Heart right ventricle (tissue), 16 donors: ENCODE measurements around the gene TBC1D22A. TPM values are rescaled to one million over a fixed set of nuclear protein-coding genes. Genes with fewer than 3 reads are reported as not detected.

ENCODE experiments used
- ATAC-seq, 8 donors: fragments of 200-7000 bp; cut with Tn5 transposase; one replicate each; pipeline ENCODE4 v1.9.1; 2020; ENCODE audit warnings: mild to moderate bottlenecking in 8 of 8, moderate library complexity in 8 of 8, moderate number of reproducible peaks in 1 of 8
- DNase-seq, 2 donors: peaks; one replicate each; pipeline ENCODE4 v3.0.0-alpha.2; 2020
- H3K27ac ChIP-seq, 10 donors: fragments of 200-600 bp; sonication (generic) in 2 of 10; one replicate each; pipeline versions ENCODE4 v1.5.0 to v1.8.0; 2020 to 2022; ENCODE audit warnings: mild to moderate bottlenecking in 3 of 10
- H3K27me3 ChIP-seq, 7 donors: fragments of 200-600 bp; one replicate each; pipeline ENCODE4 v1.8.0; 2021 to 2022; ENCODE audit warnings: mild to moderate bottlenecking in 2 of 7
- H3K36me3 ChIP-seq, 9 donors: fragments of 200-600 bp; sonication (generic) in 1 of 9; one replicate each; pipeline versions ENCODE4 v1.5.0 to v1.8.0; 2020 to 2022; ENCODE audit warnings: mild to moderate bottlenecking in 2 of 9
- H3K4me1 ChIP-seq, 9 donors: fragments of 200-600 bp; sonication (generic) in 1 of 9; one replicate each; pipeline versions ENCODE4 v1.5.0 to v1.8.0; 2020 to 2022; ENCODE audit warnings: mild to moderate bottlenecking in 4 of 9
- H3K4me3 ChIP-seq, 10 donors: fragments of 200-600 bp; sonication (generic) in 2 of 10; one replicate each; pipeline versions ENCODE4 v1.5.0 to v1.8.0; 2020 to 2022; ENCODE audit warnings: mild to moderate bottlenecking in 7 of 10, moderate library complexity in 2 of 10
- H3K9me3 ChIP-seq, 11 donors: fragments of 200-600 bp in 10 of 11; sonication (generic) in 2 of 11; one replicate each; pipeline versions ENCODE4 v1.5.0 to v1.8.0; 2013 to 2022; ENCODE audit warnings: mild to moderate bottlenecking in 2 of 11, control low read depth in 1 of 11, moderate library complexity in 1 of 11
- CTCF ChIP-seq, 9 donors: fragments of 200-600 bp; sonication (generic) in 2 of 9; IDR thresholded peaks; one replicate each; pipeline versions ENCODE4 v1.5.0 to v1.8.0; 2021 to 2022; ENCODE audit warnings: antibody characterized with exemption in 9 of 9, mild to moderate bottlenecking in 5 of 9, moderate library complexity in 1 of 9
- WGBS, 2 donors: extraction: QIAGEN DNeasy Blood & Tissue Kit; methylation state at CpG; one replicate each; pipeline ENCODE4 v1.1.7; 2013; ENCODE audit warnings: inconsistent platforms in 1 of 2; 5-methylcytosine and 5-hydroxymethylcytosine counted together
- intact Hi-C, 10 donors: fragments of 100-400 bp; cut with DNase I; formaldehyde crosslinking; loops; one replicate each; pipeline versions ENCODE4 v1.11.1 to v1.14.2; 2022
- polyA plus RNA-seq, 2 donors: library from polyadenylated mRNA; stranded (reverse); fragments of 200-250 nt; gene quantifications; one replicate each; pipeline ENCODE4 v1.2.3, GENCODE V29; 2013
- total RNA-seq, 10 donors: library from RNA; stranded (reverse); fragmentation: NEBNext Ultra II Directional in 3 of 10; extraction: Animal tissue kit (Norgen Biotek cat#: 25700) in 3 of 10; gene quantifications; one replicate each; pipeline versions ENCODE4 v1.2.1 to v1.2.4, GENCODE V29; 2021 to 2023
- donor health status: Arrhythmogenic right ventricular cardiomyopathy.
- donor health status: ischemic (EF 13 %, LVEDD 7.1; RV severe dilation, severe dysfunction).
- donor health status: healthy with polysubstance abuse.
- donor health status: DM: no; HTN: yes; CAD: no.
- donor health status: DM: no; HTN: no; CAD: no.
- donor health status: ischemic (EF 25% LVEDD 6.9; RV normal size, moderate dysfunction).
- donor health status: ischemic (EF 25% LVEDD 5.7; RV mildly dilated, moderate dysfunction).
- donor health status: healthy.
- donor health status: DM: yes; HTN: yes; CAD: no.
- donor health status: Ischemic cardiomyopathy.
- donor health status: ischemic (EF 35%, LVEDD 5.7; RV mildly dilated, moderate dysfunction).
- donor health status: nonischemic (EF 11% LVEDD 7.7; RV severe dilation, severe dysfunction).
- donor health status: DM: yes; HTN: yes; CAD: no.
- donor health status: PGD.
- donor health status: ischemic (EF 29% LVEDD 5.4; RV normal size, mild dysfunction).
- donor health status: nonischemic (EF 23%, LVEDD 6.1; RV moderate dilation, normal function).

The TBC1D22A gene
- total and polyA plus RNA-seq, 12 donors: 7.2 to 27.9 (median 17.9) TPM

- Histone ChIP-seq H3K36me3 (peaks cover 0 to 12% (median 0%) of the 10 kb centered on the region in 9 donors), H3K9me3 (no peaks in the 10 kb centered on the region), H3K27me3 (no peaks in the 10 kb centered on the region), H3K4me1 (peaks cover 0 to 9% (median 0%) of the 10 kb centered on the region in 9 donors), H3K27ac (no peak overlapping the region), H3K4me3 (no peak overlapping the region)
- TF ChIP-seq CTCF (IDR thresholded peaks at IDR 0.05): no peak
- no peak for ATAC-seq
- DNase-seq: no peak
- intact Hi-C loops: no loop called here
- 94 to 95% methylated on average over 7 of the region's 7 CpGs for WGBS, 2 donors
These were observed 189.5 kb downstream of the TBC1D22A start for GRCh38 chr22:46951973-46952372.

GRCh38 chr22:46953968-46954765 lies 191.7 kb downstream of the TBC1D22A start:
- DNase-seq (no peak), ATAC-seq (no peak)

GRCh38 chr22:46954781-46955180 lies 192.3 kb downstream of the TBC1D22A start:
- Histone ChIP-seq H3K9me3 (no peaks in the 10 kb centered on the region), H3K4me1 (no peaks in the 10 kb centered on the region), H3K4me3 (no peak overlapping the region), H3K27ac (no peak overlapping the region), H3K36me3 (peaks cover 0 to 14% (median 0%) of the 10 kb centered on the region in 9 donors), H3K27me3 (no peaks in the 10 kb centered on the region)
- DNase-seq (no peak), ATAC-seq (no peak)
- 99% methylated on average over 7 of the region's 7 CpGs for WGBS, 2 donors
- no peak for TF ChIP-seq CTCF (IDR thresholded peaks at IDR 0.05)
- intact Hi-C loops: no loop called here

More at GRCh38 chr22:46953968-46954765, 191.7 kb downstream of the TBC1D22A start:
- intact Hi-C loops: no loop called here
- no peaks in the 10 kb centered on the region for H3K4me1 ChIP-seq
- H3K9me3 ChIP-seq: no peaks in the 10 kb centered on the region
- H3K27me3 ChIP-seq: no peaks in the 10 kb centered on the region
- peaks cover 0 to 17% (median 0%) of the 10 kb centered on the region in 9 donors for H3K36me3 ChIP-seq
- no peak overlapping the region for H3K4me3 ChIP-seq
- no peak overlapping the region for H3K27ac ChIP-seq
- 89 to 90% methylated on average over 18 of the region's 18 CpGs for WGBS, 2 donors
- TF ChIP-seq CTCF (IDR thresholded peaks at IDR 0.05): no peak

- H3K36me3 ChIP-seq: peaks cover 0 to 7% (median 0%) of the 10 kb centered on the region in 9 donors
- ATAC-seq (no peak), DNase-seq (no peak)
- no peaks in the 10 kb centered on the region for H3K4me1 ChIP-seq
- no peak overlapping the region for H3K4me3 ChIP-seq
- H3K27ac ChIP-seq: no peak overlapping the region
- TF ChIP-seq CTCF (IDR thresholded peaks at IDR 0.05): no peak
- H3K27me3 ChIP-seq: no peaks in the 10 kb centered on the region
- intact Hi-C loops: no loop called here
- 96 to 97% methylated on average over 19 of the region's 19 CpGs for WGBS, 2 donors
- H3K9me3 ChIP-seq: no peaks in the 10 kb centered on the region
These were observed 194.2 kb downstream of the TBC1D22A start for GRCh38 chr22:46956498-46957215.
